GOT3 (cell line): Measurements from ENCODE around the gene TACR2.

Experiments used
- DNase-seq: peaks from one replicate; lab custom pipeline; 2025; ENCODE audit warnings: mixed read lengths; lab: John Stamatoyannopoulos, UW

The TACR2 gene

GRCh38 chr10:69419096-69419743, 2.5 kb upstream of the TACR2 start:
- DNase-seq, result no peak

- no peak for DNase-seq
Observed at GRCh38 chr10:69418052-69418752, 1.5 kb upstream of the TACR2 start.

GRCh38 chr10:69417542-69417941, 824 bp upstream of the TACR2 start:
- no peak for DNase-seq

GRCh38 chr10:69415951-69416350, 767 bp downstream of the TACR2 start:
- DNase-seq, result no peak

GRCh38 chr10:69415049-69415448, 1.7 kb downstream of the TACR2 start:
- DNase-seq, result no peak

GRCh38 chr10:69414036-69415018, 2.4 kb downstream of the TACR2 start:
- no peak for DNase-seq

- DNase-seq, result no peak
Observed at GRCh38 chr10:69413221-69413865, 3.4 kb downstream of the TACR2 start.

- no peak for DNase-seq
Observed at GRCh38 chr10:69412232-69412790, 4.4 kb downstream of the TACR2 start.

- no peak for DNase-seq
Observed at GRCh38 chr10:69411476-69411875, 5.2 kb downstream of the TACR2 start.

- no peak for DNase-seq
Observed at GRCh38 chr10:69410487-69410886, 6.2 kb downstream of the TACR2 start.

- no peak for DNase-seq
Observed at GRCh38 chr10:69409968-69410367, 6.8 kb downstream of the TACR2 start.

GRCh38 chr10:69409176-69409495, 7.6 kb downstream of the TACR2 start:
- no peak for DNase-seq

GRCh38 chr10:69408318-69409175, 8.2 kb downstream of the TACR2 start:
- peak; percentile 76 for DNase-seq

- no peak for DNase-seq
Observed at GRCh38 chr10:69407621-69408301, 9.0 kb downstream of the TACR2 start.

- no peak for DNase-seq
Observed at GRCh38 chr10:69406816-69407580, 9.7 kb downstream of the TACR2 start.

- DNase-seq, result no peak
Observed at GRCh38 chr10:69406302-69406811, 10.4 kb downstream of the TACR2 start.

GRCh38 chr10:69405221-69405620, 11.5 kb downstream of the TACR2 start:
- no peak for DNase-seq

GRCh38 chr10:69404786-69405185, 11.9 kb downstream of the TACR2 start:
- DNase-seq, result no peak

- no peak for DNase-seq
Observed at GRCh38 chr10:69403519-69403918, 13.2 kb downstream of the TACR2 start.
